WTC11 (cell line): Measurements from ENCODE around the gene WNT11. TPM values are rescaled to one million over a fixed set of nuclear protein-coding genes. Genes with fewer than 3 reads are reported as not detected.

Source experiments
- ATAC-seq: fragments of 200-7000 bp; cut with Tn5 transposase; 2 replicates; pipeline ENCODE4 v1.10.0; 2021; ENCODE audit warnings: mild to moderate bottlenecking, moderate library complexity
- CTCF ChIA-PET: fragments of 300-600 bp; sonication (Branson Sonifier 250); formaldehyde crosslinking; loops from one replicate; lab custom pipeline; 2021; ENCODE audit warnings: antibody characterized with exemption; lab: Charles Lee
- POLR2A ChIA-PET: fragments of 350-600 bp; sonication (Branson Sonifier 250); formaldehyde crosslinking; loops from one replicate; lab custom pipeline; 2021; ENCODE audit warnings: antibody characterized with exemption; lab: Charles Lee
- DNase-seq: peaks from one replicate; pipeline ENCODE4 v3.0.0; 2021; ENCODE audit warnings: low spot score
- H3K27ac Mint-ChIP-seq: 2 replicates; pipeline ENCODE4 v1.8.0; 2021; ENCODE audit warnings: mixed read lengths
- H3K27me3 Mint-ChIP-seq: 2 replicates; pipeline ENCODE4 v1.8.0; 2021; ENCODE audit warnings: low read depth, mild to moderate bottlenecking, moderate library complexity, mixed read lengths
- H3K36me3 Mint-ChIP-seq: 2 replicates; pipeline ENCODE4 v1.8.0; 2021; ENCODE audit warnings: mixed read lengths
- H3K4me1 Mint-ChIP-seq: 2 replicates; pipeline ENCODE4 v1.8.0; 2022; ENCODE audit warnings: mixed read lengths
- H3K4me3 Mint-ChIP-seq: 2 replicates; pipeline ENCODE4 v1.8.0; 2021; ENCODE audit warnings: mild to moderate bottlenecking, moderate library complexity, mixed read lengths
- H3K9me3 Mint-ChIP-seq: 2 replicates; pipeline ENCODE4 v1.8.0; 2021; ENCODE audit warnings: mixed read lengths
- CREM ChIP-seq: sonication (generic); formaldehyde crosslinking; IDR thresholded peaks from 2 replicates; pipeline ENCODE4 v1.8.1; 2022; ENCODE audit warnings: mild to moderate bottlenecking, missing genetic modification reagents, moderate library complexity
- EMX1 ChIP-seq: fragments of 250-450 bp; sonication (Bioruptor Pico); IDR thresholded peaks from 2 replicates; pipeline ENCODE4 v1.8.0; 2021; ENCODE audit warnings: mild to moderate bottlenecking
- ESRRA ChIP-seq: sonication (generic); formaldehyde crosslinking; IDR thresholded peaks from 2 replicates; pipeline ENCODE4 v1.8.1; 2022; ENCODE audit warnings: mild to moderate bottlenecking, missing genetic modification reagents, borderline replicate concordance
- ETV6 ChIP-seq: sonication (generic); formaldehyde crosslinking; IDR thresholded peaks from 2 replicates; pipeline ENCODE4 v1.8.1; 2022; ENCODE audit warnings: mild to moderate bottlenecking, missing genetic modification reagents
- GABPB1 ChIP-seq: sonication (generic); formaldehyde crosslinking; IDR thresholded peaks from 2 replicates; pipeline ENCODE4 v1.8.1; 2023; ENCODE audit warnings: mild to moderate bottlenecking, missing genetic modification reagents
- IRF2 ChIP-seq: sonication (generic); formaldehyde crosslinking; IDR thresholded peaks from 2 replicates; pipeline ENCODE4 v1.8.0; 2022; ENCODE audit warnings: low read depth, missing genetic modification reagents, borderline replicate concordance
- JUN ChIP-seq: sonication (generic); formaldehyde crosslinking; IDR thresholded peaks from 2 replicates; pipeline ENCODE4 v1.8.0; 2023; ENCODE audit warnings: mild to moderate bottlenecking, missing genetic modification reagents
- KAT7 ChIP-seq: sonication (generic); formaldehyde crosslinking; IDR thresholded peaks from 2 replicates; pipeline ENCODE4 v1.8.1; 2023; ENCODE audit warnings: missing genetic modification reagents, mild to moderate bottlenecking, borderline replicate concordance
- MYBL2 ChIP-seq: sonication (generic); formaldehyde crosslinking; IDR thresholded peaks from 2 replicates; pipeline ENCODE4 v1.8.1; 2023; ENCODE audit warnings: mild to moderate bottlenecking, moderate library complexity, missing genetic modification reagents
- NFE2L1 ChIP-seq: sonication (generic); formaldehyde crosslinking; IDR thresholded peaks from 2 replicates; pipeline ENCODE4 v1.8.1; 2023; ENCODE audit warnings: missing genetic modification reagents
- NR2C2 ChIP-seq: sonication (generic); formaldehyde crosslinking; IDR thresholded peaks from 2 replicates; pipeline ENCODE4 v1.8.0; 2022; ENCODE audit warnings: mild to moderate bottlenecking, missing genetic modification reagents
- SMAD3 ChIP-seq: sonication (generic); formaldehyde crosslinking; IDR thresholded peaks from 2 replicates; pipeline ENCODE4 v1.8.0; 2022; ENCODE audit warnings: missing genetic modification reagents, mild to moderate bottlenecking, borderline replicate concordance
- TCF7 ChIP-seq: sonication (generic); formaldehyde crosslinking; IDR thresholded peaks from 2 replicates; pipeline ENCODE4 v1.8.0; 2022; ENCODE audit warnings: mild to moderate bottlenecking, low read depth, missing genetic modification reagents, moderate library complexity
- TEAD4 ChIP-seq: sonication (generic); formaldehyde crosslinking; IDR thresholded peaks from 2 replicates; pipeline ENCODE4 v1.8.0; 2022; ENCODE audit warnings: mild to moderate bottlenecking, missing genetic modification reagents
- TP53 ChIP-seq: sonication (generic); formaldehyde crosslinking; IDR thresholded peaks from 2 replicates; pipeline ENCODE4 v1.8.1; 2023; ENCODE audit warnings: mild to moderate bottlenecking, missing genetic modification reagents
- ZNF263 ChIP-seq: sonication (generic); formaldehyde crosslinking; IDR thresholded peaks from 2 replicates; pipeline ENCODE4 v1.8.1; 2022; ENCODE audit warnings: low read depth, mild to moderate bottlenecking, moderate library complexity, missing genetic modification reagents
- total RNA-seq: library from RNA; stranded (reverse); gene quantifications from 3 replicates; pipeline ENCODE4 v1.2.3, GENCODE V29; 2021
- TF ChIP-seq, protein P1 (sequence below): fragments of 250-450 bp; sonication (Bioruptor Pico); IDR thresholded peaks from 2 replicates; pipeline ENCODE4 v1.8.0; 2021; ENCODE audit warnings: mild to moderate bottlenecking
- TF ChIP-seq, protein P2 (sequence below): sonication (generic); formaldehyde crosslinking; IDR thresholded peaks from 2 replicates; pipeline ENCODE4 v1.8.0; 2022; ENCODE audit warnings: mild to moderate bottlenecking, missing genetic modification reagents
- TF ChIP-seq, protein P3 (sequence below): sonication (generic); formaldehyde crosslinking; IDR thresholded peaks from 2 replicates; pipeline ENCODE4 v1.8.0; 2022; ENCODE audit warnings: mild to moderate bottlenecking, missing genetic modification reagents
- TF ChIP-seq, protein P4 (sequence below): sonication (generic); formaldehyde crosslinking; IDR thresholded peaks from 2 replicates; pipeline ENCODE4 v1.8.1; 2023; ENCODE audit warnings: mild to moderate bottlenecking, moderate library complexity, missing genetic modification reagents
- TF ChIP-seq, protein P5 (sequence below): sonication (generic); formaldehyde crosslinking; IDR thresholded peaks from 2 replicates; pipeline ENCODE4 v1.8.1; 2022; ENCODE audit warnings: mild to moderate bottlenecking, moderate library complexity, missing genetic modification reagents
- TF ChIP-seq, protein P6 (sequence below): sonication (generic); formaldehyde crosslinking; IDR thresholded peaks from 2 replicates; pipeline ENCODE4 v1.8.0; 2023; ENCODE audit warnings: mild to moderate bottlenecking, missing genetic modification reagents

The WNT11 gene
- total RNA-seq, 1 experiment from 2014 or later = 0.79 TPM

DNA sequence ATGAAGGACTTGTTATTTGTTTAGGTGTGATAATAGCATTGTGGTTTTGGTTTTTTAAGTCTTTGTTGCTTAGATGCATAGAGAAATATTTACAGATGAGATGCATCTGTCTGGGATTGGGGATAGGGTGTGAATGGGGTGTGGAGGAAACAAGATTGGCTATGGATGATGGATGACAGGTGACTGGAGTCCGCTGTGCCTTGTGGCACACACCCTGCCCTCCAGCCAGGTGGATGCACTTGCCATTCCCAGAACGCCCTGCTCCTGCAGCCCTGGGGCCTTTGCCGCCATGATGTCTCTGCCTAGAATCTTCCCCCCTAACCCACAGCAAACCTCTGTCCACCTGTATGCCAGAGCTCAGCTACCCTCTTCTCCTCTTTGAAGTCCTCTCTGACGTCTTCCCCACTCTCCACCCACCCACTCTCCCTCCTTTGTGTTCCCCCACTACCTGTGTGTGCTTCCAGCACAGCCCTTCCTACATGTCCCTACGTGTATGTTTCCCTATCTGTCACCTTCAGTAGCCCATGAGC is 54.7 kb downstream of the WNT11 start (continued):
- TF ChIP-seq ETV6 (CRISPR knock-in tag) = no peak
- TF ChIP-seq, protein P1, sequence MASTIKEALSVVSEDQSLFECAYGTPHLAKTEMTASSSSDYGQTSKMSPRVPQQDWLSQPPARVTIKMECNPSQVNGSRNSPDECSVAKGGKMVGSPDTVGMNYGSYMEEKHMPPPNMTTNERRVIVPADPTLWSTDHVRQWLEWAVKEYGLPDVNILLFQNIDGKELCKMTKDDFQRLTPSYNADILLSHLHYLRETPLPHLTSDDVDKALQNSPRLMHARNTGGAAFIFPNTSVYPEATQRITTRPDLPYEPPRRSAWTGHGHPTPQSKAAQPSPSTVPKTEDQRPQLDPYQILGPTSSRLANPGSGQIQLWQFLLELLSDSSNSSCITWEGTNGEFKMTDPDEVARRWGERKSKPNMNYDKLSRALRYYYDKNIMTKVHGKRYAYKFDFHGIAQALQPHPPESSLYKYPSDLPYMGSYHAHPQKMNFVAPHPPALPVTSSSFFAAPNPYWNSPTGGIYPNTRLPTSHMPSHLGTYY (CRISPR knock-in tag) = no peak
- TF ChIP-seq MYBL2 (CRISPR knock-in tag) = no peak
- TF ChIP-seq, protein P2, sequence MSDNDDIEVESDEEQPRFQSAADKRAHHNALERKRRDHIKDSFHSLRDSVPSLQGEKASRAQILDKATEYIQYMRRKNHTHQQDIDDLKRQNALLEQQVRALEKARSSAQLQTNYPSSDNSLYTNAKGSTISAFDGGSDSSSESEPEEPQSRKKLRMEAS (CRISPR knock-in tag) = no peak

DNA sequence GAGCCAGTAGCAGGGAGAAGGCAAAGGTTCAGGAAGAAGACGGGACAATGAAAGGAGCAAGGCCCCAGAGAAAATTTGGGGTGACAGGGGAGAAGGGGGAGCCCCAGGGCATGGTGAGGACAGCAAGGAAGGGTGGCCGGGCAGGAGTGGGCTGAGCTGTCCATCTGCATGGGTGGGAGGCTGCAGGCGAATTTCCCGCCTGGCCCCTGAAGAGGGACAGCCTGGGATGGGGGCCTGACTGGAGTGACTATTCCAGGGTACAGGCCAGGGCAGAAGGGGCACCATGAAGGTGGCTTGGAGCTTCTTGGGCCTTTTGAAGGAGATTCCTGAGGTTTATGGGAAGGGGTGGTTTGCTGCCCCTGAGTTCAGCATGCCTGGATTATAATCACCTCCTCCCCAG is 56.2 kb downstream of the WNT11 start:
- Mint-ChIP-seq H3K27me3 (peaks cover 22% of the 10 kb centered on the region), H3K4me1 (peaks cover 13% of the 10 kb centered on the region), H3K4me3 (no peak overlapping the region), H3K36me3 (no peaks in the 10 kb centered on the region)
- no peak for DNase-seq
- ChIA-PET CTCF (interaction anchor here (1.1 to 2.5 kb wide), 2 partner anchors 58 to 253 kb away, joined by 4 to 10 read pairs; no protein-coding TSS in a partner anchor), POLR2A (no interaction called here)
- TF ChIP-seq NFE2L1 (CRISPR knock-in tag) (no peak), EMX1 (CRISPR knock-in tag) (no peak), IRF2 (CRISPR knock-in tag) (no peak), TCF7 (CRISPR knock-in tag) (no peak), ESRRA (CRISPR knock-in tag) (no peak), ZNF263 (CRISPR knock-in tag) (no peak), NR2C2 (CRISPR knock-in tag) (no peak), SMAD3 (CRISPR knock-in tag) (no peak), JUN (CRISPR knock-in tag) (no peak), TP53 (CRISPR knock-in tag) (no peak)
- TF ChIP-seq, protein P3, sequence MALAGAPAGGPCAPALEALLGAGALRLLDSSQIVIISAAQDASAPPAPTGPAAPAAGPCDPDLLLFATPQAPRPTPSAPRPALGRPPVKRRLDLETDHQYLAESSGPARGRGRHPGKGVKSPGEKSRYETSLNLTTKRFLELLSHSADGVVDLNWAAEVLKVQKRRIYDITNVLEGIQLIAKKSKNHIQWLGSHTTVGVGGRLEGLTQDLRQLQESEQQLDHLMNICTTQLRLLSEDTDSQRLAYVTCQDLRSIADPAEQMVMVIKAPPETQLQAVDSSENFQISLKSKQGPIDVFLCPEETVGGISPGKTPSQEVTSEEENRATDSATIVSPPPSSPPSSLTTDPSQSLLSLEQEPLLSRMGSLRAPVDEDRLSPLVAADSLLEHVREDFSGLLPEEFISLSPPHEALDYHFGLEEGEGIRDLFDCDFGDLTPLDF (CRISPR knock-in tag) = no peak
- TF ChIP-seq, protein P4, sequence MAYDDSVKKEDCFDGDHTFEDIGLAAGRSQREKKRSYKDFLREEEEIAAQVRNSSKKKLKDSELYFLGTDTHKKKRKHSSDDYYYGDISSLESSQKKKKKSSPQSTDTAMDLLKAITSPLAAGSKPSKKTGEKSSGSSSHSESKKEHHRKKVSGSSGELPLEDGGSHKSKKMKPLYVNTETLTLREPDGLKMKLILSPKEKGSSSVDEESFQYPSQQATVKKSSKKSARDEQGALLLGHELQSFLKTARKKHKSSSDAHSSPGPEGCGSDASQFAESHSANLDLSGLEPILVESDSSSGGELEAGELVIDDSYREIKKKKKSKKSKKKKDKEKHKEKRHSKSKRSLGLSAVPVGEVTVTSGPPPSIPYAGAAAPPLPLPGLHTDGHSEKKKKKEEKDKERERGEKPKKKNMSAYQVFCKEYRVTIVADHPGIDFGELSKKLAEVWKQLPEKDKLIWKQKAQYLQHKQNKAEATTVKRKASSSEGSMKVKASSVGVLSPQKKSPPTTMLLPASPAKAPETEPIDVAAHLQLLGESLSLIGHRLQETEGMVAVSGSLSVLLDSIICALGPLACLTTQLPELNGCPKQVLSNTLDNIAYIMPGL (CRISPR knock-in tag) = no peak
- TF ChIP-seq, protein P5, sequence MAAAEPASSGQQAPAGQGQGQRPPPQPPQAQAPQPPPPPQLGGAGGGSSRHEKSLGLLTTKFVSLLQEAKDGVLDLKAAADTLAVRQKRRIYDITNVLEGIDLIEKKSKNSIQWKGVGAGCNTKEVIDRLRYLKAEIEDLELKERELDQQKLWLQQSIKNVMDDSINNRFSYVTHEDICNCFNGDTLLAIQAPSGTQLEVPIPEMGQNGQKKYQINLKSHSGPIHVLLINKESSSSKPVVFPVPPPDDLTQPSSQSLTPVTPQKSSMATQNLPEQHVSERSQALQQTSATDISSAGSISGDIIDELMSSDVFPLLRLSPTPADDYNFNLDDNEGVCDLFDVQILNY = no peak
- TF ChIP-seq, all 79 proteins: peak for 0
- no peak for ATAC-seq
- no peak overlapping the region for H3K27ac Mint-ChIP-seq
- H3K9me3 Mint-ChIP-seq = no peaks in the 10 kb centered on the region

DNA sequence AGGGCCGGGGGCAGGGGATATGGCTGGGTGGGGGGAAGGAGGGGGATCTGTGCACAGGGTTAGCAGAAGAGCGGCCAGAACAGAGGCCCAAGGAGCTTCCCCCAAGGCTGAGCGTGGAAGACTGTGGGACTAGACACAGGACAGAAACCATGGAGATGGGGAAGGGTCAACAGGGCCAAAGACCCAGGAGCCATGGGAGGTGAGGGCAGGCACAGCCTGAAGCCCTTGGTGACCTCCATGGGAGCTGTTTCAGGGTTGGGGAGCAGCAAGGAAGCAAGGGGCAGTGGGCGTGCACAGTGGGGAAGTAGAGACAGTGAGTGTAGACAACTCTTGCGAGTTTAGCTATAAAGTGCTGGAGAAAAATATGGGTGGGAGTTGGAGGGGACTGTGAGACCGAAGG is 56.6 kb downstream of the WNT11 start:
- no peak for DNase-seq
- POLR2A ChIA-PET = no interaction called here
- H3K27ac Mint-ChIP-seq = no peak overlapping the region
- H3K4me1 Mint-ChIP-seq = peaks cover 13% of the 10 kb centered on the region
- CTCF ChIA-PET = interaction anchor here (1.1 to 2.5 kb wide), 2 partner anchors 59 to 253 kb away, joined by 4 to 10 read pairs; no protein-coding TSS in a partner anchor
- H3K9me3 Mint-ChIP-seq = no peaks in the 10 kb centered on the region
- peaks cover 22% of the 10 kb centered on the region for H3K27me3 Mint-ChIP-seq
- H3K4me3 Mint-ChIP-seq = no peak overlapping the region
- no peaks in the 10 kb centered on the region for H3K36me3 Mint-ChIP-seq
- ATAC-seq = no peak
- no peak for TF ChIP-seq GABPB1
- TF ChIP-seq, protein P6, sequence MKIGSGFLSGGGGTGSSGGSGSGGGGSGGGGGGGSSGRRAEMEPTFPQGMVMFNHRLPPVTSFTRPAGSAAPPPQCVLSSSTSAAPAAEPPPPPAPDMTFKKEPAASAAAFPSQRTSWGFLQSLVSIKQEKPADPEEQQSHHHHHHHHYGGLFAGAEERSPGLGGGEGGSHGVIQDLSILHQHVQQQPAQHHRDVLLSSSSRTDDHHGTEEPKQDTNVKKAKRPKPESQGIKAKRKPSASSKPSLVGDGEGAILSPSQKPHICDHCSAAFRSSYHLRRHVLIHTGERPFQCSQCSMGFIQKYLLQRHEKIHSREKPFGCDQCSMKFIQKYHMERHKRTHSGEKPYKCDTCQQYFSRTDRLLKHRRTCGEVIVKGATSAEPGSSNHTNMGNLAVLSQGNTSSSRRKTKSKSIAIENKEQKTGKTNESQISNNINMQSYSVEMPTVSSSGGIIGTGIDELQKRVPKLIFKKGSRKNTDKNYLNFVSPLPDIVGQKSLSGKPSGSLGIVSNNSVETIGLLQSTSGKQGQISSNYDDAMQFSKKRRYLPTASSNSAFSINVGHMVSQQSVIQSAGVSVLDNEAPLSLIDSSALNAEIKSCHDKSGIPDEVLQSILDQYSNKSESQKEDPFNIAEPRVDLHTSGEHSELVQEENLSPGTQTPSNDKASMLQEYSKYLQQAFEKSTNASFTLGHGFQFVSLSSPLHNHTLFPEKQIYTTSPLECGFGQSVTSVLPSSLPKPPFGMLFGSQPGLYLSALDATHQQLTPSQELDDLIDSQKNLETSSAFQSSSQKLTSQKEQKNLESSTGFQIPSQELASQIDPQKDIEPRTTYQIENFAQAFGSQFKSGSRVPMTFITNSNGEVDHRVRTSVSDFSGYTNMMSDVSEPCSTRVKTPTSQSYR (CRISPR knock-in tag) = no peak
- no peak for TF ChIP-seq CREM (CRISPR knock-in tag)
- TF ChIP-seq KAT7 (CRISPR knock-in tag) = no peak
- no peak for TF ChIP-seq TEAD4 (CRISPR knock-in tag)
- TF ChIP-seq SMAD3 (CRISPR knock-in tag) = no peak
- no peak for TF ChIP-seq JUN (CRISPR knock-in tag)
